HG02973 (cell line): Measurements from ENCODE around the gene DDB1.
"Not testable (repeated sequence)": the region's sequence is repeated elsewhere in the genome, so short reads cannot be mapped to it uniquely, and the experiment has no call there.

Source experiments
- ATAC-seq: cut with Tn5 transposase; IDR thresholded peaks from one replicate; pipeline ENCODE4 v1.9.1; 2021; ENCODE audit warnings: moderate library complexity; ENCODE audit not compliant: unreplicated experiment

DDB1 gene

DNA sequence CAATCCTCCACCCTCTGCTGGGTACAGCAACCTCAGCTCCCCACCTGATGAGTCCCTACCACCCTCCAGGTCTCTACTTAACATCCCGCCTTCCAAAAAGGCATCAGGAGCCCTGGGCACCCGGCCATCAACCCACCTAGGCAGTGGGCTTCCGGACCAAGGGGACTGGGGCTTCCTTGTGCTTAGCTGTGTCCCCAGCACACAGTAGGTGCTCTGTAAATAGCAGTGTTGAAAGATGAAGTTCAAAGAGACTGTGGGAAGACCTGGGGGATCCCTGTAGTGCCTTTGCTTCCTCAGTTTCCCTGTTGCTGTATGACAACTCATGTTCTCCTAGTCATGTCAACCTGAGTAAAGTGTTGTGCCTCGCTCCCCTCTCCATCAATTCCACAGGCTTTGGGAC lies 58.8 kb downstream of the DDB1 start:
- ATAC-seq: no peak

DNA sequence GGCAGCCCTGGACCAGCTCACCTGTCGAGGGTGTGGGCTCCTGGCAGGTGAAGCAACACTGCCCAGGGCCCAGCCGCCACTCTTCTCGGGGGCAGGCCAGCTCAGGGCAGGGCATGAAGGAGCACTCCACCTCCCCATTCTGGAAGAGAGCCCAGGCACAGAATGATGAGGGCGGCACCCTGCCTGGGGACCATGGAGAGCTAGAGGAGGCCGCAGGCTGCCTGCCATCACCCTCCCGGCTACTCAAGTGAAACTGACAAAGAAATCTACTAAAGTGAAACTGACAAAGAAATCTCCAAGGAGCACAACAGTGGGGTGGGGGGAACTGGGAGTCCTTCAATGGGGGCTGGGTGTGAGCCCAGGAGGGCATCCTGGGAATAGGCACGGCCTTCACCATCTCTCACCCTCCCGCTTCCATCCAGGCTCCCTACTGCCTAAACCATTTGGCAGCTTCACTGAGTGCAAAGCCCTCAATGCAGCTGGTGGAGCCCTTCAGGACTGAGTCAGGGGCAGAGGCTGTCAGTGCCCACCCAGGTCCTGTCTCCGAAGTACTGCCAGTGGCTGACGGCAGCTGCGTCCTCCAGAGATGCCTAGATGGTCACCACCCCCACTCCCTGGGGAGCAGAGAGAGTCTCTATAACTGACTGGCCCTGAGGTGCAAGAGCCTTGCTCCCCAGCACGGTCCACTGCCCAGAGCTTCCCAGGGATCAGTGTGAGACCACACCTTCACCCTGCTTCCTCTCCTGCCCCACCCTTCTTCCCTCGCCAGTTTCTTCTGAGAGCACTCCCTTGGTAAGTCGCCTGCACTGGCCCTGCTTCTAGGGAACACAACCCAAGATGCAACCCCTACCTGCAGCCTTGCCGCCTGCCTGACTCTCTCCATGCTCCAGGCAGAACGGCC lies 59.5 kb downstream of the DDB1 start:
- no peak for ATAC-seq

DNA sequence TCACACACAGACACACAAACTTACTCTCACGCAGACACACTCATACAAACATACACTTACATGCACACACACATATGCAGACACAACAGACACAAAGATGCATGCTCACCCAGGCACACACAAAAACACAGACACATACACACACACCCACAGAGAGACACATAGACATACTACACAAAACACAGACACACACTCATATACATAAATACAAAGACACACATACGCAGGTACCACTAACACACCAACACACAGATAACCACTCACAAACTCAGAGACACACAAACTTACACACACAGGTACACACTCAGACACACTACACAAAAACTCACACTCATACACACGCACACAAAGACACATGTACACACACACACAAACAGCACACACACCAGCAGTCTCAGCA lies 60.2 kb downstream of the DDB1 start:
- ATAC-seq: no peak

DNA sequence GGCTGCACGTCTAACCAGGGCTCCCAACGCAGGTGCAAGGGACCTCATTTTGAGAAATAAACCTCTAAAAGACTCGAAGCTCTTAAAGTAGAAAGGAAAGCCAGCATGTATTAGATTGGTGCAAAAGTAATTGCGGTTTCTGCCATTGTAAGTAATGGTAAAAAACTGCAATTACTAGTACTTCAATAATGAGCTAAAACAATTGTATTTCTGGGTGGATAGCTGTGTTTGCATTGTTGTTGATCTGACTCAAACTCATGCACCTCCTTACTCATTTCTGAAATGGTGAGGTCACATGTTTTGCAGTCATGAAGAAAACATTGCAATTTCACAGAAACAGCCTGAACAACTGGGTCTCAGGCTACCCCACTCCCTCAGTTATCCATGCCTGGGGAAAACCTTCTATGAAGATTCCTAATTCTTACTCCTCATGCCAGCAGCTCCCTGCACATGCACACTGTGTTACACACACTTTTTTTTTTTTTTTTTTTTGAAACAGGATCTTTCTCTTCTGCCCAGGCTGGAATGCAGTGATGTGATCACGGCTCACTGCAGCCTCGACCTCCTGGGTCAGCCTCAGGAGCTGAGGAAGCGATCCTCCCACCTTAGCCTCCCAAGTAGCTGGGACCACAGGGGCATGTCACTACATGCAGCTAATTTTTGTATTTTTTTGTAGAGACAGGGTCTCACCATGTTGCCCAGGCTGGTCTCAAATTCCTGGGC lies 62.4 kb downstream of the DDB1 start:
- ATAC-seq: no peak

DNA sequence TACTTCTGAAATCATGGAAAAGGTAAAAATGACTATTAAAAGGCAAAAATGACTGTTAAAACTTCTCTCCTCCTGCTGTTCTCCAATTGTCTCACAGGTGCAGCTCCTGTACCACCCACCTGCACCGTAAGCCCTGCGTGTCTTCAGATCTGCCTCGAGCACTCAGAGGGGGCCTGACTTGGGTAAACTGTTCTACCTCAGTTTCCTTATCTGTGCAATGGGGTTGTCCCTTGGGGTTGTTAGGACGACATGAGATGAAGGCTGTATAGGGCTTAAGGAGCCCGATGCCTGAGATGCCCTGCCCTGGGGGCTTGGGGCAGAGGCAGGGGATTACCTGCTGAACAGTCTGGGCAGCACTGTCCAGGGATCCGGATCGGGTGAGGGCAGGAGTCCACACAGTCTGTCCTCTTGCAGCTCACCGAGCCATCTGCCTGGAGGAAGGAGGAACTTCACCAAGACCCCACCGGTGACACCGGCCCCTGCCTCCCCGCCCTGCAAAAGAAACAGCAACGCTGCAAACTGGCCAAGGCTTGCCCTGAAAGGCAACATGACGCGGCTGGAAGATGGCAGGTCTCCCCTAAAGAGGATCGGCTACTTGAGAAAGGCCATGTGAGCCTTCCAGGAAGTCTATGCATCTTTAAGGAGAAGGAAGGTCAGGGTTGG lies 64.2 kb downstream of the DDB1 start:
- no peak for ATAC-seq

DNA sequence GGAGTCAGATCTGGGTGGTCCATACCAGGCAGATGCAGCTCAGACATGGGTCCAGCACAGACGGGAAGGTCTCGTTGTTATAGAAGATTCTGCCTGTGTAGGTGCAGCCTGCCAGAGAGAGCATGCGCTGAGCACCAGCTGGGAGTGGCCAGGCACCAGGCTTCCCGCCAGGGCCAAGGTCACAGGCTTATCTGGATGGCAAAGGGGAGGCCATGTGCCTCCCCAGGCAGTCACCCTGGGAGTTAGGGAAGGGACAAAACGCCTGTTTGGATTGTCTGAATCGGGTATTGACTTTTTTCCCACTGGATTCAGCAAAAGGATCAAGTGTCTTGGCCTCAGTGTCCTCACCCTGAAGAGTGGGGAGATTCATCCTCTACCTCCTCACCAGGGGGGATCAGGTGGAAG lies 65.5 kb downstream of the DDB1 start:
- ATAC-seq: no peak

DNA sequence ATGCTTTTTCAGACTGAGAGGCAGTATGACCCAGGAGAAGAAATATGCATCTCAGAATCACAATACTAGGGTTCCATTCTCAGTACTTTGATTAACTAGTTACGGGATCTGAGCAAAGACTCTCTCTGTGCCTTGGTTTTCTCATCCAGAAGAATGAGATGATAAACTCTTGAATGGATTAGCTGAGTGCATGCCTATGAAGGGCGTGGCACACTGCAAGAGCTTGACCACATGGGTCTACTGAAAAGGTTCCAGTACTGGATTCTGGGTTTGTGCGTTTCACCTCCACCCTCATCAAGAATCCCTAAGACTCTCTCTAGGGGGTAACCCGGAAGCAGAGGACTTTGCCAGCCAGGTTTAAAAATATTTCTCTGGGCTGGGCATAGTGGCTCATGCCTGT lies 66.3 kb downstream of the DDB1 start:
- no peak for ATAC-seq

DNA sequence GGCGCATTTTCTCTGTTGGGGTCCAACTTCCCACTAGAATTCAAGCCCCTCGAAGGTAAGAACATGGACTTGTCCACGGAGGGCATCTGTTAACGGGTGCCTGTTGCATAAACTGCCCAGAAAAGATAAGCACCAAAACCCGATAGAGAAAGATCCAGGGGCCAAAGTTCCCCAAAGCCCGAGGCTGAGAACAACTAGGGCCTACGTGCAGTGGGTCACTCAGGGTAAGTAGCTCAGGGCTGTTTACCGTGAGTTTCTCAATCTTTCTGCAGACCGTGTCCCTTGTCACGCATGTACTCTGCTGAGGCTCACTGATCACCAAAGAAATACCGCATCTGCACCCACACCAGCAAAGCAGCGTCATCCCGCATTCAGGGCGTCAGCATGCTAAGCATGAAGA lies 67.5 kb downstream of the DDB1 start:
- no peak for ATAC-seq

DNA sequence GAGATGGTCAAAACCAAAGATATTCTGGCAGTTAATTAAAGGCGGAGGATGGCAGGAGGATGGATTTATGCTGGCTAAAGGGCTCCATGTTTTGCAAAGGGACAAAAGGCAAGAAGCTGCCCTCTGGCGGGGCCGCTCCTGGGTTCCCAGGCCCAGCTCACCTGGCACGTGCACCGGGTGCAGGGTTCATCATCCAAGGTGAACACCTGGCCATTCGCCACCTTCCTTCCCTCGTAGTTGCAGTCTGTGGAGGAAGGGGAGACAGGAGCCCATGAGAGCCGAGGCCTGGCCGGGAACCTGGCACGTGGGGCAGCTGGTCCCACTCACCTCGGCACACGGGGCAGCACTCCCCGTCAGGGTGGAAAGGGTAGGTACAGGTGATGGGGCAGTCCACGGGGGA lies 68.1 kb downstream of the DDB1 start:
- no peak for ATAC-seq

DNA sequence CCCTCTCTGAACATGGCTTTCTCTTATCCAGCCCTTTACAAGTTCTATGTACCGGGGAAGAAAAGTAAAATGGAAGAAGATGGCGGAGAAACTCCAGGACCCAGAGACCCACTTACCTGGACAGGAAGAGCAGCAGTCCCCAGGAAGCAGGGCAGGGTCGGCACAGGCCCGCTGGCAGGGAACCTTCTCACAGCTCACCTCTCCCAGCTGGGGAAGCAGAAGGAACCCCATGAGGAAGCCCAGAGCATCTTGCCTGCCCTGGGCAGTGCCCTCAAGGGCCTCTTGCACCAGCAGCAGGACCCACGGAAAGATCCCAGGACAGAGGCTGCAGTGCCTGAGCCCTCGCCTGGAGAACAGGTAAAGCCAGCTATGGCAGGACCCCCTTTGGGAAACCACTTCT lies 68.5 kb downstream of the DDB1 start:
- ATAC-seq: no peak

DNA sequence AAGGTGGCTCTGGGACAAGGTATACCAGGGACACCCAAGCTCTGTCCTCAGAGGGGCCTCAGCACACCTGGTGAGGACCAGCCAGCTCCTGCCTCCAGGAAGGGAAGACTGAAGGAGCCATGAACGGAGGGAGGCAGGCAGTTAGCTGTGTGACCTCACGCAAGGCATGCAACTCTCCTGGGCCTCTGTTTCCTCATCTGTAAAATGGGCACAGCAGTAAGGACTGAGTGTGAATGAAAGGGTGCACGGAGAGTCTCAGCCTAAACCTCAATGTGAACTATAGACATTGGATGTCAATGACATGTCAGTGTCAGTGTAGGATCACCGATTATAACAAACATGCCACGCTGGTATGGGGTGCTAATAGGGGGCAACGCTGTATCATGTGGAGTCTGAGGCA lies 73.5 kb downstream of the DDB1 start:
- no peak for ATAC-seq

DNA sequence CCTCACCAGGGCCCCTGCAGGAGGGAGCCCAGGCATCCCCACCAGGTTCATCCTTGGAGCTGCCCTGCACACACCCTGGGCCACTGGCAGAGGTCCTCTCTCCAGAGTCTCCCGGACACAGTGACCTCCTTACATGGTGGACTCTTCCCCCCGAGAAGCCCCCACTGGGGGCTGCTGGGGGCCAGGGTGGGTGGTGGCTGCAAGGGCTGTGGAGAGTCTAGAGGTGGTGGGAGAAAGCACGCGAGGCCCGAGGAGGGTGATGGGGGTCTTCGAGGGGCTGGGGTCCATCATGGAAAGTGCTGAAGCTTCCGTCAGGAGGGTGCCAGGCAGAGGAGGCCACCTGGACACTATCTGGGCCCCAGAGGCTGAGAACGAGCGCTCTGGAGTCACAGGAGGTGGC lies 74.4 kb downstream of the DDB1 start:
- no peak for ATAC-seq

DNA sequence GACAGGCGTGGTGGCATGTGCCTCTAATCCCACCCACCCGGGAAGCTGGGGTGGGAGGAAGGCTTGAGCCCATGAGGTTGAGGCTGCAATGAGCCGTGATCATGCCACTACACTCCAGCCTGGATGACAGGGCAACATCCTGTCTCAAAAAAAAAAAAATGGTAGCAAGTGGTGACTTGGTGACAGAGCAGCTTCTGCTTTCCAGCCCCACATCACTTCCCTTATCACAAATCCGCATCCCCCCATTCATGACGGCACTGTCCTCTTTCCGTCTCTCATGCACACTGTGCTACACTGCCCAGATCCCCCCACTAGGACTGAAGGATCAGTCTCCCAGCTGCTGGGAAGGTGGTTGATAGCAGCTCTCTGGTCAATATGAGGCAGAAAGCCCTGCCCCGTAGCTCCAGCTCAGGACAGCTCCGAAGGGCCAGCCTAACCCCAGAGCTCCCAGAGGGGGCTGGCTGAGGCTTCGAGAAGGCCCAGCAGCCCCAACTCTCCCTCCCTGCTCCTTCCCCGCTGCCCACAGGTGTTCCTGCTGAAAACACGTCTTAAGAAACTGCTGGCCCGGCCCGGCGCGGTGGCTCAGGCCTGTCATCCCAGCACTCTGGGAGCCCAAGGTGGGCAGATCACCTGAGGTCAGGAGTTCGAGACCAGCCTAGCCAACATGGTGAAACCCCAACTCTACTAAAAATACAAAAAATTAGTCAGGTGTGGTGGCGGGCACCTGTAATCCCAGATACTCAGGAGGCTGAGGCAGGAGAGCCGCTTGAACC lies 76.0 kb downstream of the DDB1 start:
- no peak for ATAC-seq

DNA sequence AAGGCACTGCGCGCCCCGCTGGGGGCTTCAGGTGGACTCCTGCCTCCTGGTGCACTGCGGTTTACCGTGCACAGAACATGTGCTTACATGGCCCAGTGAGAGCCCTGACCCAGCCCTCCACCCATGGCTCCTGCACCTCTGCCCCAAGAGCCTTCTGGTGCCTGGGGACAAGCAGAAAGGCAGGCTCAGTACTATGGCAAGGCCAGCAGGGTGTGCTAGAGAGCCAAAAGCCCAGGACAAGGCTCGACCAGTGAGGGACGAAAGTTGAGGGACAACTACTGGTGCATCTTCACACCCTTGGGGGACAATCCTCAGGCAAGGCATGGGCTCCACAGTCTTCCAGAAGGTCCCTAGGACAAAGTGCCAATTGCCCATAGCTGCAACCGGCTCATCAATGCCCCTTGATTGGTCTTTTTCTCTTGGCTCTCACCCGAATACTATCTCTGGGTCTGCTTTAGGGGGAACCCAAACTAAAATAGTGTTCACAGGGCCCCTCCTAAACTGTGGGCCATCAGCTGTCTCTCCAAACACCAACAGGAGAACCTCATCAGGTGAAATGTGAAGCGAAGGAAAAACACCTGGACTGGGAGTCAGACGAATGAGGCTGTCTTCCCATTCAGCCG lies 78.4 kb downstream of the DDB1 start:
- no peak for ATAC-seq

DNA sequence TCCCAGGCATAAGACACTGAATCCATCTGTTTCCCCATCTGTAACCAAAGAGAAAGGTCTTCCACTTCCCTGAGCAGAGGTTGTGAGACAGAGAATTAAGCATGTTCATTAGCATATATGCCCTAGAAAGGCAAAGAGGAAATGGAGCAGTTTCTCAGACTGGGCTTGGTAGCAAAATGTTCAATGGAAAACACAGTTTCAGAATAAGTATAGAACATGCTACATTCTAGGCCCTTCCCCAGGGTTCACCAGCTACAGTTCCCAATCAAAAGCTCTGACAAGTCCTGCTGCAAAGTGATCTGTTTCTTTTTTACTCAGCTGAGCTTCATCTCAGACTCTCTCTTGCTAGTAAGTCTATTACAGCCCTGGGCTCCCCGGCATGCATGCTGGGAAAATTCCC lies 80.6 kb downstream of the DDB1 start:
- ATAC-seq: not testable (repeated sequence)

DNA sequence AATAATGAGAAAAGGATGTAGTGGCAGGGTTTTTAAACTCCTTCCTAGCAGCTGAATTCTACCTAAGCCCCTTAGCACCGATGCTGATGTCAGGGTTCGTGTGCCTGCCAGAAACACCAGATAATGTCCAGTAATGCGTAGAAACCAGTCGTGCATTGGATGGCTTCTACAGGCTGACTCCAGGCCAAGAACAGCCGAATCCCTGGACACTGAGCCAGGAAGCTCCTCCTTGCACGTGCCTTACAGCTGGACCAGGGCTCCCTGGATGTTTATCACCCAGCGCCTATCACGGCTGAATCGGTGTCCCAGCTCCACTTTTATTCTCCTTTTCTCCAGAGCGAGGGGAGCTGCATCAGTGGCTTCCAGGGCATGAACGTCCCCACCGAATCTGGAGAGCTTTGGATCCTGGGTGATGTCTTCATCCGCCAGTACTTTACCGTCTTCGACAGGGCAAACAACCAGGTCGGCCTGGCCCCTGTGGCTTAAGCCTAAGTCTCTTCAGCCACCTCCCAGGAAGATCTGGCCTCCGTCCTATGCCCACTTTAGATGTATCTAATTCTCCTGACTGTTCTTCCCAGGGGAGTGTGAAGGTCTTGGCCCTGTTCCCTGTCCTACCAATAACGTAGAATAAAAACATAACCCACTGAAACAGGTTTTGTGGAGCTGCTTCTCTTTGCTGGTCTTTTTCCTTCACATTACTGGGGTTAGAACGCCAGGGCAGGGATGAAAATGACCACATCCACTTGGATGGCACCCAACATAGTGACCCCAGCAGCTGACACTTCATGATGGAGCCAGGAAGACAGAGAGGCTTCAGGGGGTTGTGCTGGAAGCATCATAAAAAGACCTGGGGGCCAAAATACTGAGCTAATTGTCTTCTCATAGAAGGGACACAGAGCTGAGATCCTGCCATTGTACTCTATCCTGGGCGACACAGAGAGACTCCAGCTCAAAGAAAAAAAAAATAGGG lies 81.8 kb downstream of the DDB1 start:
- ATAC-seq: not testable (repeated sequence)
